CD4-positive, alpha-beta T cell treated with Interleukin-4 for 4 hours (primary cell): Measurements from ENCODE around the gene NME9.

ENCODE experiments used
- DNase-seq: peaks from one replicate; pipeline ENCODE4 v3.0.0-alpha.2; 2020

Gene NME9

GRCh38 chr3:138332472-138333073 is 2.9 kb upstream of the NME9 start:
- peak; percentile 31 for DNase-seq

GRCh38 chr3:138331143-138331894 is 1.7 kb upstream of the NME9 start:
- no peak for DNase-seq

- no peak for DNase-seq
These were observed 288 bp upstream of the NME9 start for GRCh38 chr3:138329984-138330293.

- DNase-seq = no peak
These were observed 1.3 kb downstream of the NME9 start for GRCh38 chr3:138328341-138328740.

GRCh38 chr3:138327831-138328230 is 1.8 kb downstream of the NME9 start:
- peak; percentile 11 for DNase-seq

- DNase-seq = no peak
These were observed 2.6 kb downstream of the NME9 start for GRCh38 chr3:138326866-138327595.

- no peak for DNase-seq
These were observed 3.7 kb downstream of the NME9 start for GRCh38 chr3:138325990-138326389.

GRCh38 chr3:138323971-138324370 is 5.7 kb downstream of the NME9 start:
- DNase-seq = no peak

- no peak for DNase-seq
These were observed 12.0 kb downstream of the NME9 start for GRCh38 chr3:138317687-138318086.

GRCh38 chr3:138314751-138315150 is 14.9 kb downstream of the NME9 start:
- no peak for DNase-seq

GRCh38 chr3:138310494-138310893 is 19.2 kb downstream of the NME9 start:
- DNase-seq = no peak

- no peak for DNase-seq
These were observed 20.9 kb downstream of the NME9 start for GRCh38 chr3:138308783-138309182.

GRCh38 chr3:138307899-138308298 is 21.8 kb downstream of the NME9 start:
- DNase-seq = no peak

GRCh38 chr3:138303474-138303873 is 26.2 kb downstream of the NME9 start:
- no peak for DNase-seq

- DNase-seq = no peak
These were observed 29.0 kb downstream of the NME9 start for GRCh38 chr3:138300647-138301046.

GRCh38 chr3:138297876-138298275 is 31.8 kb downstream of the NME9 start:
- no peak for DNase-seq

GRCh38 chr3:138297059-138297607 is 32.5 kb downstream of the NME9 start:
- no peak for DNase-seq

GRCh38 chr3:138296639-138297038 is 33.0 kb downstream of the NME9 start:
- no peak for DNase-seq

- no peak for DNase-seq
These were observed 40.0 kb downstream of the NME9 start for GRCh38 chr3:138289701-138290100.

GRCh38 chr3:138289260-138289659 is 40.4 kb downstream of the NME9 start:
- no peak for DNase-seq

GRCh38 chr3:138284957-138285477 is 44.6 kb downstream of the NME9 start:
- no peak for DNase-seq

- DNase-seq = no peak
These were observed 45.6 kb downstream of the NME9 start for GRCh38 chr3:138284079-138284478.

GRCh38 chr3:138282836-138283235 is 46.8 kb downstream of the NME9 start:
- no peak for DNase-seq

- no peak for DNase-seq
These were observed 48.1 kb downstream of the NME9 start for GRCh38 chr3:138281561-138281960.
